ENCODE results near the gene TIGD3.
A peak's percentile ranks its signal among the peaks of the same experiment; 100 is the strongest.

TIGD3 gene

GRCh38 chr11:65352783-65353182 lies 1.8 kb upstream of the TIGD3 start:
- Histone ChIP-seq H3K4me3 (ENCODE audit: low read depth in 1 of 2, low read length in 2 of 2) (no peak overlapping the region), H3K36me3 (ENCODE audit: control insufficient read depth in 1 of 2, insufficient read depth in 2 of 2, low read length in 2 of 2) (peaks cover 21 to 49% of the 10 kb centered on the region in 2 donors), H3K27ac (ENCODE audit: low read depth, low read length) (no peak overlapping the region)

GRCh38 chr11:65353376-65353775 lies 1.2 kb upstream of the TIGD3 start:
- peak overlapping the region in 1 of 2 donors; percentile 79 for H3K4me3 ChIP-seq (ENCODE audit: low read depth in 1 of 2, low read length in 2 of 2)
- H3K9me3 ChIP-seq (ENCODE audit: control insufficient read depth in 1 of 2, low read length in 2 of 2): no peaks in the 10 kb centered on the region
- no peak overlapping the region for H3K27ac ChIP-seq (ENCODE audit: low read depth, low read length)
- peaks cover 20 to 34% of the 10 kb centered on the region in 2 donors for H3K4me1 ChIP-seq (ENCODE audit: control insufficient read depth in 1 of 2, insufficient read depth in 2 of 2, low read length in 2 of 2)
- H3K9ac ChIP-seq (ENCODE audit: low read depth in 1 of 2, low read length in 2 of 2): no peak overlapping the region
- H3K27me3 ChIP-seq (ENCODE audit: control insufficient read depth in 1 of 2, insufficient read depth in 2 of 2, low read length in 2 of 2): no peaks in the 10 kb centered on the region
- H3K36me3 ChIP-seq (ENCODE audit: control insufficient read depth in 1 of 2, insufficient read depth in 2 of 2, low read length in 2 of 2): peaks cover 21 to 43% of the 10 kb centered on the region in 2 donors

More at GRCh38 chr11:65352783-65353182, 1.8 kb upstream of the TIGD3 start:
- Histone ChIP-seq H3K27me3 (ENCODE audit: control insufficient read depth in 1 of 2, insufficient read depth in 2 of 2, low read length in 2 of 2) (no peaks in the 10 kb centered on the region), H3K4me1 (ENCODE audit: control insufficient read depth in 1 of 2, insufficient read depth in 2 of 2, low read length in 2 of 2) (peaks cover 16 to 29% of the 10 kb centered on the region in 2 donors), H3K9me3 (ENCODE audit: control insufficient read depth in 1 of 2, low read length in 2 of 2) (no peaks in the 10 kb centered on the region), H3K9ac (ENCODE audit: low read depth in 1 of 2, low read length in 2 of 2) (no peak overlapping the region)

GRCh38 chr11:65353900-65354264 lies 669 bp upstream of the TIGD3 start:
- Histone ChIP-seq H3K4me1 (ENCODE audit: control insufficient read depth in 1 of 2, insufficient read depth in 2 of 2, low read length in 2 of 2) (peaks cover 20 to 39% of the 10 kb centered on the region in 2 donors), H3K27ac (ENCODE audit: low read depth, low read length) (no peak overlapping the region), H3K4me3 (ENCODE audit: low read depth in 1 of 2, low read length in 2 of 2) (peak overlapping the region; percentile 67 to 79), H3K27me3 (ENCODE audit: control insufficient read depth in 1 of 2, insufficient read depth in 2 of 2, low read length in 2 of 2) (no peaks in the 10 kb centered on the region), H3K9me3 (ENCODE audit: control insufficient read depth in 1 of 2, low read length in 2 of 2) (no peaks in the 10 kb centered on the region), H3K36me3 (ENCODE audit: control insufficient read depth in 1 of 2, insufficient read depth in 2 of 2, low read length in 2 of 2) (peaks cover 16 to 38% of the 10 kb centered on the region in 2 donors), H3K9ac (ENCODE audit: low read depth in 1 of 2, low read length in 2 of 2) (peak overlapping the region; percentile 26 to 48)

GRCh38 chr11:65355013-65355775 lies 643 bp downstream of the TIGD3 start:
- Histone ChIP-seq H3K27ac (ENCODE audit: low read depth, low read length) (no peak overlapping the region), H3K27me3 (ENCODE audit: control insufficient read depth in 1 of 2, insufficient read depth in 2 of 2, low read length in 2 of 2) (no peaks in the 10 kb centered on the region), H3K4me1 (ENCODE audit: control insufficient read depth in 1 of 2, insufficient read depth in 2 of 2, low read length in 2 of 2) (peaks cover 20 to 39% of the 10 kb centered on the region in 2 donors), H3K36me3 (ENCODE audit: control insufficient read depth in 1 of 2, insufficient read depth in 2 of 2, low read length in 2 of 2) (peaks cover 12 to 27% of the 10 kb centered on the region in 2 donors), H3K9me3 (ENCODE audit: control insufficient read depth in 1 of 2, low read length in 2 of 2) (no peaks in the 10 kb centered on the region), H3K9ac (ENCODE audit: low read depth in 1 of 2, low read length in 2 of 2) (peak overlapping the region; percentile 51 to 72), H3K4me3 (ENCODE audit: low read depth in 1 of 2, low read length in 2 of 2) (peak overlapping the region; percentile 69 to 74)

GRCh38 chr11:65355776-65356393 lies 1.3 kb downstream of the TIGD3 start:
- no peaks in the 10 kb centered on the region for H3K27me3 ChIP-seq (ENCODE audit: control insufficient read depth in 1 of 2, insufficient read depth in 2 of 2, low read length in 2 of 2)
- no peaks in the 10 kb centered on the region for H3K9me3 ChIP-seq (ENCODE audit: control insufficient read depth in 1 of 2, low read length in 2 of 2)
- H3K9ac ChIP-seq (ENCODE audit: low read depth in 1 of 2, low read length in 2 of 2): peak overlapping the region in 1 of 2 donors; percentile 43
- peaks cover 12 to 21% of the 10 kb centered on the region in 2 donors for H3K36me3 ChIP-seq (ENCODE audit: control insufficient read depth in 1 of 2, insufficient read depth in 2 of 2, low read length in 2 of 2)
- H3K27ac ChIP-seq (ENCODE audit: low read depth, low read length): no peak overlapping the region
- H3K4me1 ChIP-seq (ENCODE audit: control insufficient read depth in 1 of 2, insufficient read depth in 2 of 2, low read length in 2 of 2): peaks cover 20 to 39% of the 10 kb centered on the region in 2 donors
- peak overlapping the region; percentile 69 to 74 for H3K4me3 ChIP-seq (ENCODE audit: low read depth in 1 of 2, low read length in 2 of 2)

GRCh38 chr11:65356394-65356972 lies 1.9 kb downstream of the TIGD3 start:
- Histone ChIP-seq H3K36me3 (ENCODE audit: control insufficient read depth in 1 of 2, insufficient read depth in 2 of 2, low read length in 2 of 2) (peaks cover 9 to 15% of the 10 kb centered on the region in 2 donors), H3K27ac (ENCODE audit: low read depth, low read length) (no peak overlapping the region), H3K9me3 (ENCODE audit: control insufficient read depth in 1 of 2, low read length in 2 of 2) (no peaks in the 10 kb centered on the region), H3K27me3 (ENCODE audit: control insufficient read depth in 1 of 2, insufficient read depth in 2 of 2, low read length in 2 of 2) (no peaks in the 10 kb centered on the region), H3K4me1 (ENCODE audit: control insufficient read depth in 1 of 2, insufficient read depth in 2 of 2, low read length in 2 of 2) (peaks cover 20 to 39% of the 10 kb centered on the region in 2 donors), H3K4me3 (ENCODE audit: low read depth in 1 of 2, low read length in 2 of 2) (no peak overlapping the region), H3K9ac (ENCODE audit: low read depth in 1 of 2, low read length in 2 of 2) (no peak overlapping the region)

GRCh38 chr11:65357856-65358356 lies 3.4 kb downstream of the TIGD3 start:
- H3K36me3 ChIP-seq (ENCODE audit: control insufficient read depth in 1 of 2, insufficient read depth in 2 of 2, low read length in 2 of 2): peaks cover 0 to 3% of the 10 kb centered on the region in 2 donors
- H3K27me3 ChIP-seq (ENCODE audit: control insufficient read depth in 1 of 2, insufficient read depth in 2 of 2, low read length in 2 of 2): no peaks in the 10 kb centered on the region
- H3K4me3 ChIP-seq (ENCODE audit: low read depth in 1 of 2, low read length in 2 of 2): no peak overlapping the region
- H3K27ac ChIP-seq (ENCODE audit: low read depth, low read length): peak overlapping the region; percentile 36
- no peaks in the 10 kb centered on the region for H3K9me3 ChIP-seq (ENCODE audit: control insufficient read depth in 1 of 2, low read length in 2 of 2)
- peaks cover 20 to 39% of the 10 kb centered on the region in 2 donors for H3K4me1 ChIP-seq (ENCODE audit: control insufficient read depth in 1 of 2, insufficient read depth in 2 of 2, low read length in 2 of 2)
- H3K9ac ChIP-seq (ENCODE audit: low read depth in 1 of 2, low read length in 2 of 2): peak overlapping the region; percentile 17 to 38

GRCh38 chr11:65362320-65362931 lies 7.9 kb downstream of the TIGD3 start:
- Histone ChIP-seq H3K36me3 (ENCODE audit: control insufficient read depth in 1 of 2, insufficient read depth in 2 of 2, low read length in 2 of 2) (no peaks in the 10 kb centered on the region), H3K9ac (ENCODE audit: low read depth in 1 of 2, low read length in 2 of 2) (no peak overlapping the region), H3K27ac (ENCODE audit: low read depth, low read length) (peak overlapping the region; percentile 18), H3K27me3 (ENCODE audit: control insufficient read depth in 1 of 2, insufficient read depth in 2 of 2, low read length in 2 of 2) (no peaks in the 10 kb centered on the region), H3K4me3 (ENCODE audit: low read depth in 1 of 2, low read length in 2 of 2) (no peak overlapping the region), H3K9me3 (ENCODE audit: control insufficient read depth in 1 of 2, low read length in 2 of 2) (no peaks in the 10 kb centered on the region), H3K4me1 (ENCODE audit: control insufficient read depth in 1 of 2, insufficient read depth in 2 of 2, low read length in 2 of 2) (peaks cover 14 to 20% of the 10 kb centered on the region in 2 donors)

GRCh38 chr11:65362966-65363365 lies 8.4 kb downstream of the TIGD3 start:
- Histone ChIP-seq H3K4me3 (ENCODE audit: low read depth in 1 of 2, low read length in 2 of 2) (no peak overlapping the region), H3K9ac (ENCODE audit: low read depth in 1 of 2, low read length in 2 of 2) (no peak overlapping the region), H3K4me1 (ENCODE audit: control insufficient read depth in 1 of 2, insufficient read depth in 2 of 2, low read length in 2 of 2) (peaks cover 9 to 17% of the 10 kb centered on the region in 2 donors), H3K36me3 (ENCODE audit: control insufficient read depth in 1 of 2, insufficient read depth in 2 of 2, low read length in 2 of 2) (no peaks in the 10 kb centered on the region), H3K27me3 (ENCODE audit: control insufficient read depth in 1 of 2, insufficient read depth in 2 of 2, low read length in 2 of 2) (no peaks in the 10 kb centered on the region), H3K9me3 (ENCODE audit: control insufficient read depth in 1 of 2, low read length in 2 of 2) (no peaks in the 10 kb centered on the region), H3K27ac (ENCODE audit: low read depth, low read length) (no peak overlapping the region)

Measured in duodenal mucosa (tissue), 2 donors.